ENCODE results near the gene OTOP3.
"Not testable (repeated sequence)": the region's sequence is repeated elsewhere in the genome, so short reads cannot be mapped to it uniquely, and the experiment has no call there.

The OTOP3 gene

GRCh38 chr17:74977802-74978201 is 42.1 kb downstream of the OTOP3 start:
- peaks cover 19% of the 10 kb centered on the region for H3K27me3 Mint-ChIP-seq

GRCh38 chr17:74978240-74978639 is 42.5 kb downstream of the OTOP3 start:
- Mint-ChIP-seq H3K9me3 (no peaks in the 10 kb centered on the region), H3K27ac (ENCODE audit: low read depth) (no peak overlapping the region), H3K36me3 (ENCODE audit: insufficient read depth) (peaks cover 5% of the 10 kb centered on the region), H3K4me1 (peaks cover 7% of the 10 kb centered on the region), H3K27me3 (peaks cover 14% of the 10 kb centered on the region), H3K4me3 (no peak overlapping the region)
- DNase-seq (ENCODE audit: low spot score in 2 of 2): no peak
- ATAC-seq (replicated peaks; ENCODE audit: extremely low read depth, poor library complexity, severe bottlenecking): no peak

More at GRCh38 chr17:74977802-74978201, 42.1 kb downstream of the OTOP3 start:
- H3K36me3 Mint-ChIP-seq (ENCODE audit: insufficient read depth): peaks cover 7% of the 10 kb centered on the region
- DNase-seq (ENCODE audit: low spot score in 2 of 2): no peak
- H3K4me1 Mint-ChIP-seq: peaks cover 12% of the 10 kb centered on the region
- ATAC-seq (replicated peaks; ENCODE audit: extremely low read depth, poor library complexity, severe bottlenecking): no peak
- no peak overlapping the region for H3K4me3 Mint-ChIP-seq
- H3K9me3 Mint-ChIP-seq: no peaks in the 10 kb centered on the region
- no peak overlapping the region for H3K27ac Mint-ChIP-seq (ENCODE audit: low read depth)

DNA sequence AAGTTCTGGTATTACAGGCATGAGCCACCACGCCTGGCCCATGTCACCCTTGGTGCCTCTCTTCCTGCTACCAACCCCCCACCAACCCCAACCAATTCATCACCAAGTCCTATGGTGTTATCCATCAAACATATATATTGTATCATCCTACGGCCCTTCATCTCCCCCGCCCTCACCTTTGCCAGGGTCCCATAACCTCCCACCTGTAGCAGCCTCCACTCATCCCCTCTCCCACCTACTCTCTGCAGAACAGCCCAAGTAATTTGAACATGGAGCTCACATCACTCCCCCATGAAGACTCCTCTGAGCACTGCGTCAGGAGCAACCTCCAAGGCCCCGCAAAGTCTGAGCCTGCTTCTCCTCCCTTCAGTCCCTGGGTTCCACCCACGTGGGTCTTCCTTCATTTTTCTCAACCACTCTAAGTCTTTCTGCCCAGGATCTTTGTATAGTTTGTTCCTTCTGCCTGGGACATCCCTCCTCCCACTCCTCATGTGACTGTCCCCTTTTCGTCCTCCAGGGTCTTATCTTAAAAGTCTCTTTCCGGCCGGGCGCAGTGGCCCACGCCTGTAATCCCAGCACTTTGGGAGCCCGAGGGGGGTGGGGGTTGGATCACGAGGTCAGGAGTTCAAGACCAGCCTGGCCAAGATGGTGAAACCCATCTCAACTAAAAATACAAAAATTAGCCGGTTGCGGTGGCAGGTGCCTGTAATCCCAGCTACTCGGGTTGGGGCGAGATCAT is 43.9 kb downstream of the OTOP3 start:
- Mint-ChIP-seq H3K9me3 (no peaks in the 10 kb centered on the region), H3K4me1 (peaks cover 7% of the 10 kb centered on the region), H3K4me3 (no peak overlapping the region), H3K27ac (ENCODE audit: low read depth) (no peak overlapping the region), H3K36me3 (ENCODE audit: insufficient read depth) (peaks cover 5% of the 10 kb centered on the region), H3K27me3 (peaks cover 7% of the 10 kb centered on the region)
- no peak for ATAC-seq (replicated peaks; ENCODE audit: extremely low read depth, poor library complexity, severe bottlenecking)
- DNase-seq (ENCODE audit: low spot score in 2 of 2): no peak

DNA sequence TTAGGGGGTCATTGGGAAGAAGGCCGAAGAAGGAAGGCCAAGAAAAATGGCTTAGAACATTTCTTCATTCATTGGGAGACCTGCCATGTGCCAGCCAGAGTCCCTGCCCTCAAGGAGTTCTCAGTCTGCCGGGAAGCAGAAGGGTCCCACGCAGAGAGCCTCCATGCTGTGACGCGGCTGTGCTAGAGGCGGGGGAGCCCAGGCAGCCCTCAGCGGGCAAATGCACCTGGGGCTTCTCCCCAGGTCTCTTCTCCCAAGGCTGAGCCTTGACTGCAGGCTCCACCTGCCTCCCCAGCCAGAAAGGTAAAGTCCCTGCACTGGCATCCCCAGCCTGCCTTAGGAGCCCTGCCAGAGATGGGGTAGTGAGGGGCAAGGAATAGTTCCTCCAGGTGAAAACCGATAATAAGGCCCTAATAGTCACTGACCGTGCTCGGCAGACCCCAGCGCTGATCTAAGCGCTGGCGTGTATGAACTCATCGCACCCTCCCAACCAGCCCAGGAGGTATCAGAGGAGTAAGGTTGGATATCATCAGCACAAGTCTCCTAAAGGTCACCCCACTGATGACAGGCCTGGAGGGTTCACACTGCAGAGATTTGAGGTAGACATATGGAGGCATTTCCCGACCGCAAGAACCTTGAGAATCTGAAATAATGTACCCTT is 45.8 kb downstream of the OTOP3 start:
- peak overlapping the region; percentile 44 for H3K27ac Mint-ChIP-seq (ENCODE audit: low read depth)
- H3K27me3 Mint-ChIP-seq: peaks cover 6% of the 10 kb centered on the region
- H3K4me1 Mint-ChIP-seq: peaks cover 7% of the 10 kb centered on the region
- H3K36me3 Mint-ChIP-seq (ENCODE audit: insufficient read depth): peaks cover 3% of the 10 kb centered on the region
- ATAC-seq (replicated peaks; ENCODE audit: extremely low read depth, poor library complexity, severe bottlenecking) (peak; percentile 44), DNase-seq (ENCODE audit: low spot score in 2 of 2) (no peak)
- peak overlapping the region; percentile 84 for H3K4me3 Mint-ChIP-seq
- no peaks in the 10 kb centered on the region for H3K9me3 Mint-ChIP-seq

DNA sequence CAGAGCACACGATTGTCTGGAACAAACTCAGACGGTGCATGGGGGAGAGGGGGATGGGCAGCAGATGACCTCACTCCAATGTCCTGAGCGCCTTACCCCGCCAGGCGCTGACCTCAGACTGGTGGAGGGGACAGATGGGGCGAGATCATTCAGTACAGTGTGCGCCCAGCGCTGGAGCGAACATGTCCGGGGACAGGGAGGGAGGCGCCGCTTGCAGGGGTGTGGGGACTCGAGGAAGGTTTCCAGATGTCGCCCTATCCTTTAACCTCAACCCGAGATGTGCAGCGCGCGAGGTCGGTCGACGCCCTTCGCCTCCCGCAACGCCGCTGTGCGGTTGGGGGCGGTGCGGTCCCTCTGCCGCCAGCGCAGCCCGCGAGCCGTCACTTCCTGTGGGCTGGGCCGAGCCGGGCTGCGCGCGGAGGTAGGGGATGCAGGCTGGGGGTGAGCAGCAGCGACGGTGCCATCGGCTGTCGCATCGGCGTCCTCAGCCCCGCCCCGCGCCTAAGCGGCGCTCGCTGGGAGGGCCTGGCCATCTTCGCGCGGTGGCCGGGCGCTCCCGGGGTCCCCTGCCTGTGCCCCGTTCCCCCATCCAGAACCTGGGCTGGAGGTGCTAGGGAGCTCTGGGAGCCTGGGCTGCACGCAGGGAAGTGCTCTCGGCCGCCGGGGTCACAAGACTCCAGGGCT is 46.4 kb downstream of the OTOP3 start:
- Mint-ChIP-seq H3K36me3 (ENCODE audit: insufficient read depth) (peaks cover 5% of the 10 kb centered on the region), H3K27ac (ENCODE audit: low read depth) (peak overlapping the region; percentile 44), H3K4me1 (peaks cover 9% of the 10 kb centered on the region), H3K27me3 (peaks cover 6% of the 10 kb centered on the region), H3K4me3 (peak overlapping the region; percentile 84), H3K9me3 (no peaks in the 10 kb centered on the region)
- ATAC-seq (replicated peaks; ENCODE audit: extremely low read depth, poor library complexity, severe bottlenecking) (peak; percentile 95), DNase-seq (ENCODE audit: low spot score in 2 of 2) (peak; percentile 65 to 72)

GRCh38 chr17:74982663-74983313 is 47.1 kb downstream of the OTOP3 start:
- not testable (repeated sequence) for H3K36me3 Mint-ChIP-seq (ENCODE audit: insufficient read depth); ATAC-seq (replicated peaks; ENCODE audit: extremely low read depth, poor library complexity, severe bottlenecking); H3K9me3 Mint-ChIP-seq; DNase-seq (ENCODE audit: low spot score in 2 of 2); H3K27me3 Mint-ChIP-seq
- H3K4me3 Mint-ChIP-seq: peak overlapping the region; percentile 84
- peaks cover 12% of the 10 kb centered on the region for H3K4me1 Mint-ChIP-seq
- H3K27ac Mint-ChIP-seq (ENCODE audit: low read depth): peak overlapping the region; percentile 35

DNA sequence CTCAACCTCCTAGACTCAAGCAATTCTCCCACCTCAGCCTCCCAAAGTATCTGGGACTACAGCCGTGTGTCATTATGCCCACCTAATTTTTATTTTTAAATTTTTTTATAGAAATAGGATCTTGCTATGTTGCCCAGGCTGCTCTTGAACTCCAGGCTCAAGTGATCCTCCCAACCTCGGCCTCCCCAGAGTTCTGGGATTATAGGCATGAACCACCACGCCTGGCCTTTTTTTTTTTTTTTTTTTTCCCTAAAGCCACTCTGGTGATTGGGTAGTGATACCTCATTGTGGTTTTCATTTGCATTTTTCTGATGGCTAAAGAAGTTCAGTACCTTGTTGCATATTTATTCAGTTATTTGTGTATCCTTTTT is 50.5 kb downstream of the OTOP3 start:
- no peaks in the 10 kb centered on the region for H3K9me3 Mint-ChIP-seq
- H3K27me3 Mint-ChIP-seq: peaks cover 6% of the 10 kb centered on the region
- no peak overlapping the region for H3K27ac Mint-ChIP-seq (ENCODE audit: low read depth)

DNA sequence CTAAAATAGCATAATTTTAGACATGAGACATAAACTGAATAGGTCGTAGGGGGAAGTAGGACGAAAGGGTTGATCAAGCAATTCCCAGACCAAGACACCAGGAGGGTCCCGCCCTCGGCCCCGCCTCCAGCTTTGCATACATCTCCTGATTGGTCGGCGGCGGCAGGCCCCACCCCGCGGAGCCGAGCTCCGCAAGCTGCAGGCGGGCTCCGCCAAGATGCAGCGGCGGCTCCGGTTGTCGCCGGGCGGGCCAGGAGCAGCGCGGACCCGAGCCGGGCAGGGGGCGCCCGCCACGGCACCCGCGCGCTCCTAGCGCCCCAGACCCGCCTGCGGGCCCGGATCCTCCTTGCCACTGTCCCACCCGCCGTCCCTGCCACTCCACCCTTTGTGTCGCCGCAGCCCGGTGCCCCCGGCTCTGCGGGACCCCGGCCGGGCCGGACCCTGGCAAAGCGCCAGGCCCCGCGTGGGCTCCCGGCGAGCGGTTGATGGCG is 51.8 kb downstream of the OTOP3 start, which contains the start of gene CDR2L:
Gene CDR2L (plus strand): TSS at position 215 of the 491 bp plus-strand sequence. CDS start 412 bp downstream, outside the sequence.
- Mint-ChIP-seq H3K27ac (ENCODE audit: low read depth) (no peak within 1 kb of the TSS), H3K9me3 (no peaks in the 10 kb centered on the region)

More for the DNA sequence above, 50.5 kb downstream of the OTOP3 start:
- DNase-seq (ENCODE audit: low spot score in 2 of 2) (no peak), ATAC-seq (replicated peaks; ENCODE audit: extremely low read depth, poor library complexity, severe bottlenecking) (no peak)
- Mint-ChIP-seq H3K4me3 (no peak overlapping the region), H3K36me3 (ENCODE audit: insufficient read depth) (peaks cover 5% of the 10 kb centered on the region), H3K4me1 (peaks cover 12% of the 10 kb centered on the region)

DNA sequence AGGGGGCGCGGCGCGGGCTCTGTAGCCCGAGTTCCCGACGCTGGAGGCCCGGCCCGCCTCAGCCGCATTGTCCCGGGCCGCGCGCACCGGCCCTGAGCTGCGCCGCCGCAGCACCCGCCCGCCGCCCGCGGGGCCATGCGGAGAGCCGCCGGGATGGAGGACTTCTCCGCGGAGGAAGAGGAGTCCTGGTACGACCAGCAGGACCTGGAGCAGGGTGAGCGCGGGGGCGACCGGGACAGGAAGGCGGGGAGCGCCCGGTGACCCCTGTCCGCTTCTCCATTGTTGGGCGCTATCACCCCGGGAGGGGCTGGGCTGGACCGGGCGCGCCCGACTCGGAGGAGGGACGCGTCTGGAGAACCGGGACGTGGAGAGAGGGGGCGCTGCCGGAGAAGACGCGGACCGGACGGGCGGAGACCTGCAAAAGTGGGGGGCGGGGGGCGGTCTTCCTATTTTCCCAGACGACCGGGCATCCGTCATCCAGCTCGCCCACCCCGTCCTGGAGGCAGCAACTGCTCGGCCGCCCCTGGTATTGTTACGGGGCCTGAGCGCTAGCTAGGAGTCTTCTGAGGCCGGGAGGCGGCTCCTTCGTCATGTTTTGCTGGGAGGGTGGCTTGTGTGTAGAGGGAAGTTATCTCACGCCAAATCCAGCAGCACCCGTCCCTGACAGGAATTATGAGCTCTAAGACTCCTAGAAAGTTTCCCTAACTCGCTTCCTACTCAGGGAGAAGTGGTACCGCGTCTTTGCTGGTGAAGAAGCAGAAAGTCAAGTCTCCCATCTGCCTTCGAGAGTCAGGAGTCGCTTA is 52.4 kb downstream of the OTOP3 start:
- DNase-seq (ENCODE audit: low spot score in 2 of 2) (no peak), ATAC-seq (replicated peaks; ENCODE audit: extremely low read depth, poor library complexity, severe bottlenecking) (peak; percentile 48)
- H3K9me3 Mint-ChIP-seq: no peaks in the 10 kb centered on the region
- H3K4me1 Mint-ChIP-seq: peaks cover 5% of the 10 kb centered on the region
- no peak overlapping the region for H3K27ac Mint-ChIP-seq (ENCODE audit: low read depth)
- H3K36me3 Mint-ChIP-seq (ENCODE audit: insufficient read depth): peaks cover 2% of the 10 kb centered on the region
- H3K27me3 Mint-ChIP-seq: peaks cover 6% of the 10 kb centered on the region
- H3K4me3 Mint-ChIP-seq: peak overlapping the region; percentile 69

More for the DNA sequence above, 51.8 kb downstream of the OTOP3 start, which contains the start of gene CDR2L:
- H3K27me3 Mint-ChIP-seq: peaks cover 6% of the 10 kb centered on the region
- DNase-seq (ENCODE audit: low spot score in 2 of 2): peak; percentile 84 to 90
- ATAC-seq (replicated peaks; ENCODE audit: extremely low read depth, poor library complexity, severe bottlenecking): peak; percentile 91
- H3K36me3 Mint-ChIP-seq (ENCODE audit: insufficient read depth): peaks cover 2% of the 10 kb centered on the region
- peak within 1 kb of the TSS; percentile 82 for H3K4me3 Mint-ChIP-seq
- peaks cover 5% of the 10 kb centered on the region for H3K4me1 Mint-ChIP-seq

GRCh38 chr17:74990581-74991105 is 54.9 kb downstream of the OTOP3 start:
- DNase-seq (ENCODE audit: low spot score in 2 of 2) (no peak), ATAC-seq (replicated peaks; ENCODE audit: extremely low read depth, poor library complexity, severe bottlenecking) (no peak)
- Mint-ChIP-seq H3K9me3 (no peaks in the 10 kb centered on the region), H3K4me1 (peaks cover 5% of the 10 kb centered on the region), H3K36me3 (ENCODE audit: insufficient read depth) (peaks cover 2% of the 10 kb centered on the region), H3K27me3 (peaks cover 3% of the 10 kb centered on the region), H3K27ac (ENCODE audit: low read depth) (peak overlapping the region; percentile 29), H3K4me3 (no peak overlapping the region)

- H3K4me1 Mint-ChIP-seq: peaks cover 1% of the 10 kb centered on the region
- H3K36me3 Mint-ChIP-seq (ENCODE audit: insufficient read depth): no peaks in the 10 kb centered on the region
- DNase-seq (ENCODE audit: low spot score in 2 of 2): no peak
- no peak overlapping the region for H3K27ac Mint-ChIP-seq (ENCODE audit: low read depth)
- no peak overlapping the region for H3K4me3 Mint-ChIP-seq
- no peaks in the 10 kb centered on the region for H3K9me3 Mint-ChIP-seq
- H3K27me3 Mint-ChIP-seq: no peaks in the 10 kb centered on the region
- no peak for ATAC-seq (replicated peaks; ENCODE audit: extremely low read depth, poor library complexity, severe bottlenecking)
Observed at GRCh38 chr17:74992223-74992622, 56.5 kb downstream of the OTOP3 start.
